ENCODE results near the gene SPIRE1.

The SPIRE1 gene

DNA sequence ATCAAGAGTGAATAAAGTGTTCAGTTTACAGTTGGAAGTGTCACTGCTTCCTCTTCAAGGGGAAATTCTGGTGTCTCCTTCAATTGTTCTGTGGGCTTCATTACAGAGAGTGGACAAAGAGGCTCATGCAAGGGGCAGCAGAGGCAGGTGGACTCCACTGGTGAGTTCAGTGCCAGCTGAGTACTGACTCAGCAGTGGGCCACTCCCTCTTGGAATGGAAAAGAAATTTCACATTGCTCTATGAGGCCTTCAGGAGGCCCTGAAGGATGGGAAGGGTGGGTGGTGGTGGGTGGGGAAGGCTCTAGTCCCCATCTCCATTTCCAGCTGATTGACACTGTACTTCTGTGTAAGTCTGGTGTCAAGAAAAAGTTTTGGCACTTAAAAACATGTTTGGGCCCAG lies 183.8 kb downstream of the SPIRE1 start:
- H3K4me1 ChIP-seq (ENCODE audit: insufficient read depth, low read length): no peaks in the 10 kb centered on the region
- H3K9ac ChIP-seq (ENCODE audit: low read depth, low read length): no peak overlapping the region
- no peaks in the 10 kb centered on the region for H3K9me3 ChIP-seq (ENCODE audit: insufficient read depth, low read depth, low read length)
- H3K27me3 ChIP-seq (ENCODE audit: insufficient read depth, low read length): no peaks in the 10 kb centered on the region
- no peaks in the 10 kb centered on the region for H3K36me3 ChIP-seq (ENCODE audit: insufficient read depth, low read depth, low read length)
- no peak overlapping the region for H3K27ac ChIP-seq (ENCODE audit: low read length)
- H3K4me3 ChIP-seq (ENCODE audit: low read length): no peak overlapping the region

DNA sequence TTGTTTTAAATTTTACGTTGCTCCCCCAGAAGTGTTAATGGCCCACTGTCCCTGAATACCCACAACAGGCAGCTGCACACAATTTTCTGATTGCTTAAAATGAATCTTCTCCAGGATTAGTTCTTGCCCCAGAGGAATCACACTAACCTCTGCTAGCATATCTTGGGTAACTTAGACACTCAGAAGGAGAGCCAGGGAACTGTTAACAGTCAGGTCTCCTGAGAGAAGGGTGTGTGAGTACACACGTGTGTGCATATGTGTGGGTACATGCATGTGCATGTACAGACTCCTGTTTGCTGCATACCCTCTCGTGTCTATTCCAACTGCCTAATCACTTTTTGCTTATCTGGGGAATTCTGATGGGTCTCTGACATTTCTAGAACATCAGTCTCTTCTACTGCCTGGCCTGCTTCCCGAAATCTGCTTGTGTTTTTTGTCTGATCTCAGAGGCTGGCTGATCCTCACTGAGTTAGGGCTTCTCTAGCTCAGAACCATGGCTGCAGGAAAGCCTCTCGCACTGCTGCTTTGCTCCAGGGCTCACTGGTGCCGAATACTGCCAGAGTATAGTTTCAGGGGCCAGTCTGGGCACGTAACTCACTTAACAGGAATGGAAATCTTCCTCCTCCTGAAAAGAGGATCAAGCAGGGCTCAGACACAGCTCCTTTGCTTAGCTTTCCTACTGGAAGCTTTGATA lies 187.4 kb downstream of the SPIRE1 start:
- Histone ChIP-seq H3K4me3 (ENCODE audit: low read length) (no peak overlapping the region), H3K9ac (ENCODE audit: low read depth, low read length) (no peak overlapping the region), H3K27me3 (ENCODE audit: insufficient read depth, low read length) (no peaks in the 10 kb centered on the region), H3K36me3 (ENCODE audit: insufficient read depth, low read depth, low read length) (no peaks in the 10 kb centered on the region), H3K9me3 (ENCODE audit: insufficient read depth, low read depth, low read length) (no peaks in the 10 kb centered on the region), H3K27ac (ENCODE audit: low read length) (no peak overlapping the region), H3K4me1 (ENCODE audit: insufficient read depth, low read length) (no peaks in the 10 kb centered on the region)

DNA sequence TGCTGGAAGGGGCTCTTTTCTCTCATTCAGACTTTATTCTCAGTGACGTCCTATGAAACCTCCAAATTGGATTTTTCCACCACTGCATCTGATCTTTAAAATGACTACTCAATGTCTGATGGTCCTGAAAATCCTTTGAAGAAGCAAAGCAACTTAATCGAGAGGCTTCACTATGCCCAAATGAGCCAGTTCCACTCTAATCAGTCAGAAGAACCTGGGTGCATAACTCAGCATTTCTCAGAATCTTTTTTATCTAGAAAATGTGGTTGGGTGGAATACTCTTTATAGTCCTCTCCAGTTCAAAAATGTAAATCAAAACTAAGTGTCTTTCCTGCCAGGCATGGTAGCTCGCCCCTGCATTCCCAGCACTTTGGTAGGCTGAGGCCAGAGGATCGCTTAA lies 189.5 kb downstream of the SPIRE1 start:
- H3K4me3 ChIP-seq (ENCODE audit: low read length): no peak overlapping the region

DNA sequence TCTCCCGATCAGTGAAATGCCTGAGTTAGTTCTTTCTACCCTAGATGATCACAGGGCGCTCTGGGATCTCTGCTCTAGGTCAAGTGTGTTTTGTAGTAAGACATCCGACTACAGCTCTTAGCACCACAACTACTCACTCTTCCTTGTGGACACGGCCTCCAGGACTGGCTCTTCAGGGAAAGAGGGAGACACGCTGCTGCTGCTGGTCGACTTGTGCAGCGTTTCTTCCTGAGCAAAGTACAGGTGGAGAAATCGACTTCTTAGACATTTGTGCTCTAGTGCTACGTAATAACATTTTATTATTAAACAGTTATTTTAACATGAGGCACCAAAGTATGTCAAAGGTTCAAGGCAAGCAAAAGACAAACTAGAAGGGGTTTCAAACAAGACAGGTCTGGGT lies 193.2 kb downstream of the SPIRE1 start:
- Histone ChIP-seq H3K9ac (ENCODE audit: low read depth, low read length) (no peak overlapping the region), H3K36me3 (ENCODE audit: insufficient read depth, low read depth, low read length) (peaks cover 13% of the 10 kb centered on the region; the same call in 1 of the 2 replicates), H3K9me3 (ENCODE audit: insufficient read depth, low read depth, low read length) (no peaks in the 10 kb centered on the region), H3K4me3 (ENCODE audit: low read length) (no peak overlapping the region), H3K27me3 (ENCODE audit: insufficient read depth, low read length) (no peaks in the 10 kb centered on the region), H3K4me1 (ENCODE audit: insufficient read depth, low read length) (no peaks in the 10 kb centered on the region), H3K27ac (ENCODE audit: low read length) (no peak overlapping the region)

More for the DNA sequence above, 189.5 kb downstream of the SPIRE1 start:
- Histone ChIP-seq H3K27ac (ENCODE audit: low read length) (no peak overlapping the region), H3K9ac (ENCODE audit: low read depth, low read length) (no peak overlapping the region), H3K27me3 (ENCODE audit: insufficient read depth, low read length) (no peaks in the 10 kb centered on the region), H3K36me3 (ENCODE audit: insufficient read depth, low read depth, low read length) (peaks cover 5% of the 10 kb centered on the region; the same call in 1 of the 2 replicates), H3K4me1 (ENCODE audit: insufficient read depth, low read length) (no peaks in the 10 kb centered on the region), H3K9me3 (ENCODE audit: insufficient read depth, low read depth, low read length) (no peaks in the 10 kb centered on the region)

DNA sequence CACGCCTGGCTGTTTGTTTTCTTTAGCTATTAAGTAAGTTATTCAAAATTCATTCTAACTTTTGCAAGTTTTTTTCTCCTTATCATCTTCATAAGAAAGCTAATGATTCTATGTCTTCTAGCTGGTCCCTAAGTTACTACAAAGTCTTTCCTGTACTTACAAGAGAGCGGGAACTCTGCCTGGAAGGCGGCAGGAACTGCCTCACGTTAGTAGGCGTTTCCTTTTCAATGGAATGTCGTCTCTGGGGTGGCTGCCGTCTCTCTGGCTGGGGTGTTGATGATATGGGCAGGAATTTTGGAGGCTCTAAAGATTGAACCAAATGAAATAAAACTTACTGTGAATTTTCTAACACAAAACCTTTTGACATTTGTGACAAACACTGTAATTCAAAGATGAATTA lies 194.7 kb downstream of the SPIRE1 start:
- Histone ChIP-seq H3K36me3 (ENCODE audit: insufficient read depth, low read depth, low read length) (peaks cover 13% of the 10 kb centered on the region; the same call in 1 of the 2 replicates), H3K9ac (ENCODE audit: low read depth, low read length) (no peak overlapping the region), H3K4me1 (ENCODE audit: insufficient read depth, low read length) (no peaks in the 10 kb centered on the region), H3K4me3 (ENCODE audit: low read length) (no peak overlapping the region), H3K27ac (ENCODE audit: low read length) (no peak overlapping the region), H3K9me3 (ENCODE audit: insufficient read depth, low read depth, low read length) (no peaks in the 10 kb centered on the region), H3K27me3 (ENCODE audit: insufficient read depth, low read length) (no peaks in the 10 kb centered on the region)

DNA sequence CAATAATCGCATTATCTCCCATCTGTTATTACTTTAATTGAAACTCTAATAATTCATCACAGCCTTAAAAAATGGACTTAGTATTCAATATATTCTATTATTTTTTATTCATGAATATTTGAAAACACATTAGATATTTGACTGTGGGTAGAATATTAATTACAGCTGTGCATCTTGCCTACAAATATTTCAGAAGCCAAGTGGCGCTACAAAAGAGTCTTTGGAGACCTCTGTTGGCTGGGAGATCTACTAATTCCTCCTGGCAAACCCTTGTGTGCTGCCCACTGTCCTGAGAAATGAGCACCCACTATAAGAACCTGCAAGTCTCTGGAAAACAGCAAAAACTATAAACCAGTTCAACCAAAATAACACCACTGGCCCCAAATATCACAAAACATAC lies 195.7 kb downstream of the SPIRE1 start:
- Histone ChIP-seq H3K27me3 (ENCODE audit: insufficient read depth, low read length) (no peaks in the 10 kb centered on the region), H3K27ac (ENCODE audit: low read length) (no peak overlapping the region), H3K36me3 (ENCODE audit: insufficient read depth, low read depth, low read length) (peaks cover 13% of the 10 kb centered on the region; the same call in 1 of the 2 replicates)

DNA sequence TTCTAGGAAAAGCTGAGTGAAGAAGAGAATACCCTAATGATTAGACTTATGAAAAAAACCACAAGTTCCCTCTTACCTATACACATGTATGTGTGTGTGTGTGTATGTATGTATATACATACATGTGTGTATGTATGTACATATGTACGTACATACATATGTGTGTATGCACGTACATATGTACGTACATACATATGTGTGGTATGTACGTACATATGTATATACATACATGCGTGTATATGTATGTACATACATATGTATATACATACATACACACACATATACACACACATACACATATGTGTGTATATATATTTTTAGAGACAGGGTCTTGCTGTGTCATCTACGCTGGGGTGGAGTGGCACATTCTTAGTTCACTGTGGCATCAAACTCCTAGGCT lies 196.6 kb downstream of the SPIRE1 start:
- H3K27ac ChIP-seq (ENCODE audit: low read length): no peak overlapping the region
- H3K9ac ChIP-seq (ENCODE audit: low read depth, low read length): no peak overlapping the region
- H3K4me1 ChIP-seq (ENCODE audit: insufficient read depth, low read length): no peaks in the 10 kb centered on the region
- H3K36me3 ChIP-seq (ENCODE audit: insufficient read depth, low read depth, low read length): peaks cover 13% of the 10 kb centered on the region; the same call in 1 of the 2 replicates
- H3K4me3 ChIP-seq (ENCODE audit: low read length): no peak overlapping the region
- H3K9me3 ChIP-seq (ENCODE audit: insufficient read depth, low read depth, low read length): no peaks in the 10 kb centered on the region
- no peaks in the 10 kb centered on the region for H3K27me3 ChIP-seq (ENCODE audit: insufficient read depth, low read length)

More for the DNA sequence above, 195.7 kb downstream of the SPIRE1 start:
- no peaks in the 10 kb centered on the region for H3K4me1 ChIP-seq (ENCODE audit: insufficient read depth, low read length)
- no peaks in the 10 kb centered on the region for H3K9me3 ChIP-seq (ENCODE audit: insufficient read depth, low read depth, low read length)
- H3K9ac ChIP-seq (ENCODE audit: low read depth, low read length): no peak overlapping the region
- H3K4me3 ChIP-seq (ENCODE audit: low read length): no peak overlapping the region

DNA sequence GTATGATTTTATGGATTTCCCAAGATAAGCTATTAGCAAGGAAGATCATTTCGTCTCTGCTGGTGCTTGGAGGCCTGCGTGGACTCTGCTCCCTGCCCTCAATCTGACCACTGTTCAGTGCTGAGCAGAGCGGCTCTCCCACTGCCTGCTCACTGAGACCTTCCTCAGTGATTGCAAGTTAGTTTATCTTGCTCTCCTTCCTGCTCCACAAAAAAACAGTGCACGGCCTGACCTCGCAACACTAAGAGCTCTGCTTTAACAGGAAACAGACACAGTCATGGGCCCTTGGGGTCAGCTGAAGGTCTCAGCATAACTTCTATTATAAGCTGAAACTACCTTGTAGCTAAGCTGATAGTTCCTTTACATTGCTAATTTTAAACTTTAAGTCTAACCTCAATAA lies 197.0 kb downstream of the SPIRE1 start:
- Histone ChIP-seq H3K27me3 (ENCODE audit: insufficient read depth, low read length) (no peaks in the 10 kb centered on the region), H3K36me3 (ENCODE audit: insufficient read depth, low read depth, low read length) (peaks cover 13% of the 10 kb centered on the region; the same call in 1 of the 2 replicates), H3K27ac (ENCODE audit: low read length) (no peak overlapping the region), H3K4me3 (ENCODE audit: low read length) (no peak overlapping the region), H3K4me1 (ENCODE audit: insufficient read depth, low read length) (no peaks in the 10 kb centered on the region), H3K9me3 (ENCODE audit: insufficient read depth, low read depth, low read length) (no peaks in the 10 kb centered on the region), H3K9ac (ENCODE audit: low read depth, low read length) (no peak overlapping the region)

DNA sequence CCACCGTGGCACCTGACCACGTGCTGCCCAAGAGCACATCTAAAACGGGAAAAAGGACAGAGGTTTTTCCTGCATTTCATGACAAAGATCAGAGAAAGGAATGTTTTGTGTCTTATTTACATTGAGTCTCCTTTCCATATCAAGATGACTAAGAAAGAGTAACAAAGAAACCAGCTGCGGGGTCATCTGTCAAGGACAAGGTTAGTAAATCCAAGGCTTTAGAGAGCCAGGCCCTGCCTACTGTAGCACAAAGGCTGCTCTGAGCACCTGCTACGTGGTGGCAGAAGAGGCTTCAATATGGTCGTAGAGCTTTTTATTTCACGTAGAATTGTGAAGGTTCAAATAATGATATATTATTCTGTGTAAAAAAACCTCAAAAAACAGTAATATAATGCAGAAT lies 199.1 kb downstream of the SPIRE1 start:
- H3K36me3 ChIP-seq (ENCODE audit: insufficient read depth, low read depth, low read length): 0 out of 2 replicates have a peak, but pooled peaks cover 8% of the 10 kb centered on the region
- no peaks in the 10 kb centered on the region for H3K27me3 ChIP-seq (ENCODE audit: insufficient read depth, low read length)
- no peak overlapping the region for H3K9ac ChIP-seq (ENCODE audit: low read depth, low read length)
- H3K4me3 ChIP-seq (ENCODE audit: low read length): no peak overlapping the region
- no peak overlapping the region for H3K27ac ChIP-seq (ENCODE audit: low read length)
- no peaks in the 10 kb centered on the region for H3K9me3 ChIP-seq (ENCODE audit: insufficient read depth, low read depth, low read length)
- no peaks in the 10 kb centered on the region for H3K4me1 ChIP-seq (ENCODE audit: insufficient read depth, low read length)

DNA sequence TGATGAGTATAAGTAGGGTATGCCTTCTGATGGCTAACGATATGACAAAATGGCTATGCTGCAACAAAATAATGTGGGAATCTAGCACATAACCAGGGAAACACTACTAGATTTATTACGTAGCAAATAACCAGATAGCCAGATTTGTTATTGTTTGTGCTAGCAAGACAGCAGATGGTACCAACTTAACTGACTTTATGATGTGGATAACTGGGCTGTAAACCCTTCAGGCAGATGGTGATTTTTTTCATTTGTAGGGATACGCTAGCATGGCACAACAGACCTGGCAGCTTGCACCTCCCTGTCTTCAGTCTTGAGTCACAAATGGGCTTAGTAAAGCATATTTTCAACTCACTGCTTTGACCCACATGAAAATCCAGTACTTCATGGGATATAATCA lies 201.5 kb downstream of the SPIRE1 start:
- no peaks in the 10 kb centered on the region for H3K9me3 ChIP-seq (ENCODE audit: insufficient read depth, low read depth, low read length)
- H3K9ac ChIP-seq (ENCODE audit: low read depth, low read length): no peak overlapping the region
- no peak overlapping the region for H3K27ac ChIP-seq (ENCODE audit: low read length)
- no peaks in the 10 kb centered on the region for H3K36me3 ChIP-seq (ENCODE audit: insufficient read depth, low read depth, low read length)
- H3K4me1 ChIP-seq (ENCODE audit: insufficient read depth, low read length): no peaks in the 10 kb centered on the region
- no peak overlapping the region for H3K4me3 ChIP-seq (ENCODE audit: low read length)
- H3K27me3 ChIP-seq (ENCODE audit: insufficient read depth, low read length): no peaks in the 10 kb centered on the region

DNA sequence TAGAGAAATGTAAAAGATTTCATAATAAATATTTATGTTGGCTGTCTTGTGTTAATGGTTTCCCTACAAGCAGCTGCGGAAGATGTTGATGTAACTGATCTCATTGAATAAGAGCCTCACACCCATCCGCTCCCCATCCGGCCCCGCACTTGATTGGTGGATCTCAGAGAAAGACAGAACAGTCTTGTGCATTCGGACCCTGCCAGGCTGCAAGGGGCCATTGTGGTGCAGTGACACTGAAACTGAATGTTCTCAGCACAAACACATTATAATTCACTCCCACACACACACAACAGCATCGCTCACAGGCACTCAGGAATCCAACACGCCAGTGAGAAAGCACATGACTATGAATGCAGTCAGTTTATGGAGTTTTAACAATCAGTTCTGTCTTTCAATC lies 202.4 kb downstream of the SPIRE1 start:
- Histone ChIP-seq H3K9ac (ENCODE audit: low read depth, low read length) (no peak overlapping the region), H3K9me3 (ENCODE audit: insufficient read depth, low read depth, low read length) (no peaks in the 10 kb centered on the region), H3K4me1 (ENCODE audit: insufficient read depth, low read length) (no peaks in the 10 kb centered on the region), H3K4me3 (ENCODE audit: low read length) (no peak overlapping the region), H3K27me3 (ENCODE audit: insufficient read depth, low read length) (no peaks in the 10 kb centered on the region), H3K36me3 (ENCODE audit: insufficient read depth, low read depth, low read length) (no peaks in the 10 kb centered on the region), H3K27ac (ENCODE audit: low read length) (no peak overlapping the region)

DNA sequence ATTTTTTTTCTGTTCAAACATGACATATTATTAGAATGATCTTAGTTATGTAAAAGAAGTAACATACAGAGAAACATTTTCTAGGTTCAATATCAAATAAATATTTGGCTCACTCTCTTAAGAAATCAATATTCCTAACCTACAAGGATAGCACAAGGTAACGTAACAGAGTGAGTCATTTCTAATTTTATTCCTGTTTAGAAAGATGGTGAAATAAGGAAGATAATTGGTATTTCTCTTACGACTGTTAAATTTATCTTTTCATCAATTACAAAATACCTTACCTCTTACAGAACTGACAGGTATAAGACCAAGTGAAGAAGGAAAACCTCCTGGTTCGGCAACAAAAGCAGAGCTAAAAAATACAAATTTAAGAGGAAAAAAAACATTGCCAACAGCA lies 205.1 kb downstream of the SPIRE1 start:
- Histone ChIP-seq H3K4me1 (ENCODE audit: insufficient read depth, low read length) (no peaks in the 10 kb centered on the region), H3K4me3 (ENCODE audit: low read length) (no peak overlapping the region), H3K9me3 (ENCODE audit: insufficient read depth, low read depth, low read length) (no peaks in the 10 kb centered on the region), H3K27ac (ENCODE audit: low read length) (no peak overlapping the region), H3K9ac (ENCODE audit: low read depth, low read length) (no peak overlapping the region), H3K27me3 (ENCODE audit: insufficient read depth, low read length) (no peaks in the 10 kb centered on the region), H3K36me3 (ENCODE audit: insufficient read depth, low read depth, low read length) (peaks cover 12% of the 10 kb centered on the region; the same call in 1 of the 2 replicates)

Data from iPS-20b (cell line).